Esophagus muscularis mucosa (tissue), 4 donors: ENCODE data around the gene COL9A2. TPM values are rescaled to one million over a fixed set of nuclear protein-coding genes. Genes with fewer than 3 reads are reported as not detected.

Experiments used
- DNase-seq: peaks from one replicate; pipeline ENCODE4 v3.0.0-alpha.2; 2017; ENCODE audit errors: extremely low spot score
- H3K27ac ChIP-seq, 4 donors: fragments of 200-600 bp; sonication (generic); replicated peaks in 1 of 4; 1 replicate in 3 of 4; 2 replicates in 1 of 4; pipeline ENCODE4 v1.5.1; 2016 to 2019; ENCODE audit warnings: mild to moderate bottlenecking in 1 of 4
- H3K27me3 ChIP-seq, 4 donors: fragments of 200-600 bp; sonication (generic); one replicate each; pipeline versions ENCODE4 v1.5.1 to v1.6.0; 2016 to 2019
- H3K36me3 ChIP-seq, 4 donors: fragments of 200-600 bp; sonication (generic); one replicate each; pipeline ENCODE4 v1.5.1; 2016 to 2019
- H3K4me1 ChIP-seq, 4 donors: fragments of 200-600 bp; sonication (generic); one replicate each; pipeline ENCODE4 v1.5.1; 2016 to 2019
- H3K4me3 ChIP-seq, 4 donors: fragments of 200-600 bp; sonication (generic); 1 replicate in 2 of 4; 2 replicates in 2 of 4; pipeline ENCODE4 v1.5.1; 2016 to 2019; ENCODE audit warnings: mild to moderate bottlenecking in 4 of 4, moderate library complexity in 1 of 4
- H3K9me3 ChIP-seq, 4 donors: fragments of 200-600 bp; sonication (generic); 1 replicate in 3 of 4; 2 replicates in 1 of 4; pipeline ENCODE4 v1.5.1; 2016 to 2019
- CTCF ChIP-seq, 3 experiments: fragments of 200-600 bp in 2 of 3; fragments of 450-650 bp in 1 of 3; sonication (generic) in 2 of 3; IDR thresholded peaks; one replicate each; pipeline ENCODE4 v1.5.1; 2017 to 2019; ENCODE audit warnings: antibody characterized with exemption in 3 of 3, mild to moderate bottlenecking in 2 of 3, moderate library complexity in 1 of 3
- EP300 ChIP-seq: sonication (generic); formaldehyde crosslinking; IDR thresholded peaks from one replicate; pipeline ENCODE4 v1.6.1; 2017; ENCODE audit warnings: antibody characterized with exemption
- POLR2A ChIP-seq: fragments of 450-650 bp; IDR thresholded peaks from one replicate; pipeline ENCODE4 v1.6.1; 2017; ENCODE audit warnings: antibody characterized with exemption, moderate library complexity, mild to moderate bottlenecking, low read depth
- POLR2AphosphoS5 ChIP-seq, 2 donors: sonication (generic); formaldehyde crosslinking; IDR thresholded peaks; one replicate each; pipeline ENCODE4 v1.6.1; 2017; ENCODE audit warnings: antibody characterized with exemption in 2 of 2
- WGBS: methylation state at CpG from one replicate; pipeline ENCODE4 v1.1.5; 2018; 5-methylcytosine and 5-hydroxymethylcytosine counted together
- intact Hi-C: fragments of 100-400 bp; cut with DNase I; formaldehyde crosslinking; loops from one replicate; pipeline ENCODE4 v1.15.1; 2023
- total RNA-seq, 4 donors: library from RNA; depleted of rRNA; stranded (reverse); fragments of >200 nt; gene quantifications; one replicate each; pipeline versions ENCODE4 v1.1.0 to v1.2.1, GENCODE V29; 2016

Gene COL9A2
- total RNA-seq, 4 donors from 2014 or later = 1.2 to 2.5 (median 1.7) TPM

DNA sequence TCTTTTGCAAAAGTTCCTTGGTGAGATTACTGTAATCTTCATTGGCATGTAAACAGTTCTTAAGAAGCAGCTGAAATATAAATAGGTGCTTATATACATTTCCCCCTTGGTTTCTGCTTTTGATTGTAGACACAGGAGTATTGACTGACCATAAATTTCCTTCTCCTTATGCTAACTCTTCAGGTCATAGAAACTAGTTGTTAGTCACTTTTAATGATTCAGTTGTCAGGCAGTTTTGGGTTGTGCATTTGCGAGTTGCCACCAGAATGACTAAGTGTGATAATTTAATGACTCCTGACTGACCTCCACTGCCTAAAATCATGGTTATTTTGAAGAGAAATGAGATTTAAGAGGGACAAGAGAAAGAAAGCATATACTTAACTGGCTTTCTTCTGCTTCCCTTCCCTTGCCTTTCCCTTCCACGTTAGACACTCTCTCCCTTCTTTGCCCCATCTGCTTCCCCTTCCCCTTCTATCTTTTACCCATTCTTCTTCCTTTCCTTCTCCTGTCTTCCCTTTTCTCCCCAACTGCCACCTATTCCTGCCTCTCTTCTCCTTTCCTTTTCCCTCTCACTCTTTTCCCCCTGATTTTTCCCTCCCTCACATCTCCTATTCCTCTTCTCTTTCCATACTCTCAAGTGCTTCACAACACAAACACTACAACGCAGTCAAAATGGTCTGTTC, 46.8 kb downstream of the COL9A2 start:
- intact Hi-C loops = no loop called here
- H3K4me3 ChIP-seq = no peak overlapping the region
- no peaks in the 10 kb centered on the region for H3K27me3 ChIP-seq
- 66% methylated on average over 3 of the region's 3 CpGs for WGBS
- H3K4me1 ChIP-seq = peaks cover 13 to 58% (median 37%) of the 10 kb centered on the region in 4 donors
- TF ChIP-seq POLR2AphosphoS5 (IDR thresholded peaks at IDR 0.05) (no peak), CTCF (IDR thresholded peaks at IDR 0.05) (no peak), EP300 (no peak), POLR2A (no peak)
- peaks cover 39 to 77% (median 55%) of the 10 kb centered on the region in 4 donors for H3K36me3 ChIP-seq
- no peak overlapping the region for H3K27ac ChIP-seq
- H3K9me3 ChIP-seq = no peaks in the 10 kb centered on the region
- DNase-seq = no peak

GRCh38 chr1:40268211-40268610, 48.9 kb downstream of the COL9A2 start:
- intact Hi-C loops = no loop called here
- no peaks in the 10 kb centered on the region for H3K27me3 ChIP-seq
- TF ChIP-seq EP300 (no peak), CTCF (IDR thresholded peaks at IDR 0.05) (no peak), POLR2A (no peak), POLR2AphosphoS5 (IDR thresholded peaks at IDR 0.05) (no peak)
- H3K4me3 ChIP-seq = no peak overlapping the region
- no peaks in the 10 kb centered on the region for H3K9me3 ChIP-seq
- peak overlapping the region; percentile 75 to 82 (median 81) for H3K27ac ChIP-seq
- H3K4me1 ChIP-seq = peaks cover 19 to 79% (median 57%) of the 10 kb centered on the region in 4 donors
- DNase-seq = no peak
- peaks cover 37 to 81% (median 54%) of the 10 kb centered on the region in 4 donors for H3K36me3 ChIP-seq

DNA sequence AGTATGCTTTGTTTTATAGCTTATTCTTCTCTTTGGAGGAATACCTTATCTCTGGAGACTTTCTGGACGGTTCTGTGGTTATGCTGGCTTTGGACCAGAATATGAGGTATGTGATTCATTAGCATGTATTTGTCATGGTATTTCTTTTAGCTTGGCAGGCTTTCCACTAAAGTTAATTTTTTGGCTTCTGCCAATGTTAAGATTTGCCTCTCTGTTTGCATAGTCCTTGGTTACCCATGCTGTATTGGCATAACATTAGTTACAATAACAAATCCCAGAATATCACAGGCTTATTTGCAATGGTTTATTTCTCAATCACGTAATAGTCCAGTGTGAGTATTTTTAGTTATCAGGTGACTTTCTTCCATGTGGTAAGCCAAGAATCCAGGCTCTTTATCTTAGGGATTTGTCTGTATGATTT, 49.3 kb downstream of the COL9A2 start:
- intact Hi-C loops = no loop called here
- H3K4me3 ChIP-seq = no peak overlapping the region
- H3K9me3 ChIP-seq = no peaks in the 10 kb centered on the region
- peaks cover 23 to 83% (median 62%) of the 10 kb centered on the region in 4 donors for H3K4me1 ChIP-seq
- H3K36me3 ChIP-seq = peaks cover 34 to 81% (median 54%) of the 10 kb centered on the region in 4 donors
- WGBS = 36% methylated on average over 2 of the region's 2 CpGs
- H3K27ac ChIP-seq = peak overlapping the region; percentile 75 to 82 (median 81)
- TF ChIP-seq CTCF (IDR thresholded peaks at IDR 0.05) (no peak), POLR2A (no peak), POLR2AphosphoS5 (IDR thresholded peaks at IDR 0.05) (peak in 1 of 2 donors; percentile 66)
- DNase-seq = no peak
- no peaks in the 10 kb centered on the region for H3K27me3 ChIP-seq

DNA sequence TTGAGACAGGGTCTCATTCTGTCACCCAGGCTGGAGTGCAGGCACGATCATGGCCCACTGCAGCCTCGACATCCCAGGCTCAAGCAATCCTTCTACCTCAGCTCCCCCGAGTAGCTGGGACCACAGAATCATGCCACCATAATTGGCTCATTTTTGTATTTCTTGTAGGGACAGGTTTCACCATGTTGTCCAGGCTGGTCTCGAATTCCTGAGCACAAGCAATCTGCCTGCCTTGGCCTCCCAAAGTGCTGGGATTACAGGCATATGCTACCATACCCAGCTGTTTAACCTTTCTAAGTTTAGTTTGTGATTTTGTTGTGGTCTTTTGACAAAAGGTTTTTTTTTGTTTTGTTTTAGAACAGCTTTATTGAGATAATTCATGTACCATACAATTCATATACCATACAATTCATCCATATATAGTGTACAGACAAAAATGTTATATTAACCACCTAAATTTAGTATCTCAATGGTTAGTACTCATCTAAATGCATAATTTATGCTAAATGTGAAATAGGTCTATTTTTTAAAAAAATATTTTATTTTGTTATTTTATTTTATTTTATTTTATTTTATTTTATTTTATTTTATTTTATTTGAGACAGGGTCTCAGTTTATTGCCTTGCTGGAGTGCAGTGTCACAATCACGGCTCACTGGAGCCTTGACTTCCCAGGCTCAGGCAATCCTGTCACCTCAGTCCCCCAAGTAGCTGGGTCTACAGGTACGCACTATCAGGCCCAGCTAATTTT, 50.1 kb downstream of the COL9A2 start:
- Histone ChIP-seq H3K4me1 (peaks cover 31 to 91% (median 70%) of the 10 kb centered on the region in 4 donors), H3K27me3 (no peaks in the 10 kb centered on the region), H3K36me3 (peaks cover 26 to 81% (median 54%) of the 10 kb centered on the region in 4 donors), H3K4me3 (no peak overlapping the region), H3K27ac (peak overlapping the region; percentile 75 to 82 (median 81)), H3K9me3 (no peaks in the 10 kb centered on the region)
- TF ChIP-seq POLR2AphosphoS5 (IDR thresholded peaks at IDR 0.05) = no peak
- no peak for TF ChIP-seq EP300
- TF ChIP-seq CTCF (IDR thresholded peaks at IDR 0.05) = no peak
- no peak for TF ChIP-seq POLR2A
- intact Hi-C loops = no loop called here
- DNase-seq = no peak
- WGBS = 90% methylated on average over 6 of the region's 6 CpGs
